ENCODE data around the gene SUPT3H. TPM values are rescaled to one million over a fixed set of nuclear protein-coding genes. Genes with fewer than 3 reads are reported as not detected.

SUPT3H gene
- total RNA-seq, 1 donor from 2014 or later = 8.6 TPM

GRCh38 chr6:45256697-45257695, 120.7 kb downstream of the SUPT3H start:
- DNase-seq (ENCODE audit: low read depth, low spot score) = no peak

GRCh38 chr6:45255434-45255833, 122.3 kb downstream of the SUPT3H start:
- DNase-seq (ENCODE audit: low read depth, low spot score) = no peak

GRCh38 chr6:45254253-45254652, 123.5 kb downstream of the SUPT3H start:
- DNase-seq (ENCODE audit: low read depth, low spot score) = no peak

GRCh38 chr6:45253453-45253852, 124.3 kb downstream of the SUPT3H start:
- DNase-seq (ENCODE audit: low read depth, low spot score) = no peak

GRCh38 chr6:45231660-45232059, 146.1 kb downstream of the SUPT3H start:
- no peak for DNase-seq (ENCODE audit: low read depth, low spot score)

GRCh38 chr6:45229416-45229815, 148.3 kb downstream of the SUPT3H start:
- no peak for DNase-seq (ENCODE audit: low read depth, low spot score)

- DNase-seq (ENCODE audit: low read depth, low spot score) = no peak
Observed at GRCh38 chr6:45226081-45226480, 151.7 kb downstream of the SUPT3H start.

- DNase-seq (ENCODE audit: low read depth, low spot score) = no peak
Observed at GRCh38 chr6:45222380-45222779, 155.4 kb downstream of the SUPT3H start.

- no peak for DNase-seq (ENCODE audit: low read depth, low spot score)
Observed at GRCh38 chr6:45215759-45216158, 162.0 kb downstream of the SUPT3H start.

- DNase-seq (ENCODE audit: low read depth, low spot score) = no peak
Observed at GRCh38 chr6:45212976-45213375, 164.8 kb downstream of the SUPT3H start.

GRCh38 chr6:45209762-45210161, 168.0 kb downstream of the SUPT3H start:
- DNase-seq (ENCODE audit: low read depth, low spot score) = no peak

- DNase-seq (ENCODE audit: low read depth, low spot score) = no peak
Observed at GRCh38 chr6:45206793-45207492, 170.8 kb downstream of the SUPT3H start.

- DNase-seq (ENCODE audit: low read depth, low spot score) = no peak
Observed at GRCh38 chr6:45201484-45201883, 176.2 kb downstream of the SUPT3H start.

GRCh38 chr6:45200510-45200909, 177.2 kb downstream of the SUPT3H start:
- no peak for DNase-seq (ENCODE audit: low read depth, low spot score)

GRCh38 chr6:45199554-45199953, 178.2 kb downstream of the SUPT3H start:
- no peak for DNase-seq (ENCODE audit: low read depth, low spot score)

- DNase-seq (ENCODE audit: low read depth, low spot score) = no peak
Observed at GRCh38 chr6:45196121-45196520, 181.6 kb downstream of the SUPT3H start.

GRCh38 chr6:45195137-45195536, 182.6 kb downstream of the SUPT3H start:
- DNase-seq (ENCODE audit: low read depth, low spot score) = no peak

GRCh38 chr6:45192556-45192955, 185.2 kb downstream of the SUPT3H start:
- DNase-seq (ENCODE audit: low read depth, low spot score) = no peak

- DNase-seq (ENCODE audit: low read depth, low spot score) = no peak
Observed at GRCh38 chr6:45191414-45191813, 186.3 kb downstream of the SUPT3H start.

- DNase-seq (ENCODE audit: low read depth, low spot score) = no peak
Observed at GRCh38 chr6:45187836-45188235, 189.9 kb downstream of the SUPT3H start.

GRCh38 chr6:45185403-45186251, 192.1 kb downstream of the SUPT3H start:
- DNase-seq (ENCODE audit: low read depth, low spot score) = no peak

GRCh38 chr6:45184937-45185336, 192.8 kb downstream of the SUPT3H start:
- no peak for DNase-seq (ENCODE audit: low read depth, low spot score)
